Muscle layer of colon (tissue), 2 donors: ENCODE data around the gene PIGZ.
A peak's percentile ranks its signal among the peaks of the same experiment; 100 is the strongest.

ENCODE experiments used
- H3K27ac ChIP-seq: one replicate; pipeline ENCODE4 v1.7.0; 2013; ENCODE audit warnings: low read depth, mild to moderate bottlenecking, low read length, moderate library complexity
- H3K27me3 ChIP-seq, 2 donors: one replicate each; pipeline ENCODE4 v1.7.0; 2013; ENCODE audit warnings: low read length in 2 of 2, mild to moderate bottlenecking in 2 of 2; ENCODE audit not compliant: insufficient read depth in 2 of 2, control insufficient read depth in 1 of 2
- H3K36me3 ChIP-seq: one replicate; pipeline ENCODE4 v1.7.0; 2013; ENCODE audit warnings: mild to moderate bottlenecking, low read length; ENCODE audit not compliant: insufficient read depth
- H3K4me1 ChIP-seq: one replicate; pipeline ENCODE4 v1.7.0; 2013; ENCODE audit warnings: mild to moderate bottlenecking, low read length; ENCODE audit not compliant: insufficient read depth
- H3K4me3 ChIP-seq, 2 donors: one replicate each; pipeline ENCODE4 v1.7.0; 2013; ENCODE audit warnings: low read length in 2 of 2, low read depth in 1 of 2, mild to moderate bottlenecking in 1 of 2, moderate library complexity in 1 of 2
- H3K9ac ChIP-seq: one replicate; pipeline ENCODE4 v1.7.0; 2013; ENCODE audit warnings: low read length
- H3K9me3 ChIP-seq: one replicate; pipeline ENCODE4 v1.7.0; 2013; ENCODE audit warnings: mild to moderate bottlenecking, low read length
- donor health status: abdominal sarcoma.
- donor health status: Adenocarcinoma of cecum.

Gene PIGZ

GRCh38 chr3:196968233-196969133 lies at the start of gene PIGZ:
PIGZ (minus strand) TSS chr3:196968833; CDS start chr3:196952031, 16,802 bp downstream.
- peaks cover 9% of the 10 kb centered on the region for H3K4me1 ChIP-seq
- H3K9me3 ChIP-seq = no peaks in the 10 kb centered on the region
- no peaks in the 10 kb centered on the region for H3K36me3 ChIP-seq
- H3K4me3 ChIP-seq = peak within 1 kb of the TSS; percentile 68 to 78
- peak within 1 kb of the TSS; percentile 14 for H3K27ac ChIP-seq
- H3K27me3 ChIP-seq = no peaks in the 10 kb centered on the region
- peak within 1 kb of the TSS; percentile 61 for H3K9ac ChIP-seq

GRCh38 chr3:197017003-197017402 lies 48.4 kb upstream of the PIGZ start:
- Histone ChIP-seq H3K4me1 (no peaks in the 10 kb centered on the region), H3K27me3 (no peaks in the 10 kb centered on the region), H3K36me3 (no peaks in the 10 kb centered on the region), H3K4me3 (no peak overlapping the region), H3K9me3 (no peaks in the 10 kb centered on the region), H3K9ac (no peak overlapping the region), H3K27ac (no peak overlapping the region)

GRCh38 chr3:197015790-197016736 lies 47.4 kb upstream of the PIGZ start:
- H3K36me3 ChIP-seq = no peaks in the 10 kb centered on the region

GRCh38 chr3:197014942-197015575 lies 46.4 kb upstream of the PIGZ start:
- Histone ChIP-seq H3K4me3 (no peak overlapping the region), H3K4me1 (no peaks in the 10 kb centered on the region), H3K27me3 (peaks cover 0 to 11% of the 10 kb centered on the region in 2 donors), H3K36me3 (no peaks in the 10 kb centered on the region), H3K9ac (no peak overlapping the region), H3K27ac (no peak overlapping the region), H3K9me3 (no peaks in the 10 kb centered on the region)

More at GRCh38 chr3:197015790-197016736, 47.4 kb upstream of the PIGZ start:
- Histone ChIP-seq H3K9ac (no peak overlapping the region), H3K27ac (no peak overlapping the region), H3K4me1 (no peaks in the 10 kb centered on the region), H3K9me3 (no peaks in the 10 kb centered on the region), H3K27me3 (peaks cover 0 to under 1% of the 10 kb centered on the region in 2 donors), H3K4me3 (no peak overlapping the region)

GRCh38 chr3:197014024-197014423 lies 45.4 kb upstream of the PIGZ start:
- H3K4me1 ChIP-seq = no peaks in the 10 kb centered on the region
- H3K27ac ChIP-seq = no peak overlapping the region
- no peak overlapping the region for H3K4me3 ChIP-seq
- no peaks in the 10 kb centered on the region for H3K36me3 ChIP-seq
- no peaks in the 10 kb centered on the region for H3K9me3 ChIP-seq
- H3K27me3 ChIP-seq = peaks cover 0 to 14% of the 10 kb centered on the region in 2 donors
- H3K9ac ChIP-seq = no peak overlapping the region

- Histone ChIP-seq H3K9me3 (no peaks in the 10 kb centered on the region), H3K9ac (no peak overlapping the region), H3K4me1 (no peaks in the 10 kb centered on the region), H3K36me3 (no peaks in the 10 kb centered on the region), H3K27ac (no peak overlapping the region), H3K4me3 (no peak overlapping the region), H3K27me3 (peaks cover 0 to 14% of the 10 kb centered on the region in 2 donors)
These were observed 43.9 kb upstream of the PIGZ start for GRCh38 chr3:197012540-197012883.

GRCh38 chr3:197011780-197012539 lies 43.3 kb upstream of the PIGZ start:
- no peaks in the 10 kb centered on the region for H3K4me1 ChIP-seq
- H3K36me3 ChIP-seq = no peaks in the 10 kb centered on the region
- no peaks in the 10 kb centered on the region for H3K9me3 ChIP-seq
- H3K27ac ChIP-seq = no peak overlapping the region
- no peak overlapping the region for H3K4me3 ChIP-seq
- no peak overlapping the region for H3K9ac ChIP-seq
- H3K27me3 ChIP-seq = peaks cover 0 to 14% of the 10 kb centered on the region in 2 donors

- H3K27me3 ChIP-seq = peaks cover 0 to 14% of the 10 kb centered on the region in 2 donors
- H3K4me3 ChIP-seq = no peak overlapping the region
- H3K27ac ChIP-seq = no peak overlapping the region
- H3K4me1 ChIP-seq = no peaks in the 10 kb centered on the region
- no peaks in the 10 kb centered on the region for H3K9me3 ChIP-seq
- no peak overlapping the region for H3K9ac ChIP-seq
- no peaks in the 10 kb centered on the region for H3K36me3 ChIP-seq
These were observed 42.1 kb upstream of the PIGZ start for GRCh38 chr3:197010556-197011351.

- Histone ChIP-seq H3K36me3 (no peaks in the 10 kb centered on the region), H3K27me3 (peaks cover 0 to 14% of the 10 kb centered on the region in 2 donors), H3K9me3 (no peaks in the 10 kb centered on the region), H3K4me3 (no peak overlapping the region), H3K4me1 (no peaks in the 10 kb centered on the region), H3K9ac (no peak overlapping the region), H3K27ac (no peak overlapping the region)
These were observed 40.9 kb upstream of the PIGZ start for GRCh38 chr3:197009532-197010019.
